ENCODE results near the gene GRID1.
"Not testable (repeated sequence)": the region's sequence is repeated elsewhere in the genome, so short reads cannot be mapped to it uniquely, and the experiment has no call there.

Gene GRID1

GRCh38 chr10:85702768-85703167, 663.8 kb downstream of the GRID1 start:
- ATAC-seq (ENCODE audit: low read depth) (no peak), DNase-seq (ENCODE audit: low spot score) (no peak)
- Histone ChIP-seq H3K27ac (ENCODE audit: poor library complexity, severe bottlenecking) (no peak overlapping the region), H3K4me3 (ENCODE audit: severe bottlenecking) (no peak overlapping the region), H3K4me1 (ENCODE audit: insufficient read depth, poor library complexity, severe bottlenecking) (no peaks in the 10 kb centered on the region), H3K9me3 (ENCODE audit: severe bottlenecking) (no peaks in the 10 kb centered on the region), H3K36me3 (ENCODE audit: low read depth) (no peaks in the 10 kb centered on the region), H3K27me3 (ENCODE audit: insufficient read depth, poor library complexity, severe bottlenecking) (no peaks in the 10 kb centered on the region)
- TF ChIP-seq, protein P1, sequence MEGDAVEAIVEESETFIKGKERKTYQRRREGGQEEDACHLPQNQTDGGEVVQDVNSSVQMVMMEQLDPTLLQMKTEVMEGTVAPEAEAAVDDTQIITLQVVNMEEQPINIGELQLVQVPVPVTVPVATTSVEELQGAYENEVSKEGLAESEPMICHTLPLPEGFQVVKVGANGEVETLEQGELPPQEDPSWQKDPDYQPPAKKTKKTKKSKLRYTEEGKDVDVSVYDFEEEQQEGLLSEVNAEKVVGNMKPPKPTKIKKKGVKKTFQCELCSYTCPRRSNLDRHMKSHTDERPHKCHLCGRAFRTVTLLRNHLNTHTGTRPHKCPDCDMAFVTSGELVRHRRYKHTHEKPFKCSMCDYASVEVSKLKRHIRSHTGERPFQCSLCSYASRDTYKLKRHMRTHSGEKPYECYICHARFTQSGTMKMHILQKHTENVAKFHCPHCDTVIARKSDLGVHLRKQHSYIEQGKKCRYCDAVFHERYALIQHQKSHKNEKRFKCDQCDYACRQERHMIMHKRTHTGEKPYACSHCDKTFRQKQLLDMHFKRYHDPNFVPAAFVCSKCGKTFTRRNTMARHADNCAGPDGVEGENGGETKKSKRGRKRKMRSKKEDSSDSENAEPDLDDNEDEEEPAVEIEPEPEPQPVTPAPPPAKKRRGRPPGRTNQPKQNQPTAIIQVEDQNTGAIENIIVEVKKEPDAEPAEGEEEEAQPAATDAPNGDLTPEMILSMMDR (IDR thresholded peaks at IDR 0.05; ENCODE audit: poor library complexity, severe bottlenecking) = no peak

GRCh38 chr10:85699066-85699465, 667.5 kb downstream of the GRID1 start:
- not testable (repeated sequence) for H3K9me3 ChIP-seq (ENCODE audit: severe bottlenecking); DNase-seq (ENCODE audit: low spot score); H3K4me3 ChIP-seq (ENCODE audit: severe bottlenecking); H3K27ac ChIP-seq (ENCODE audit: poor library complexity, severe bottlenecking); ATAC-seq (ENCODE audit: low read depth); H3K4me1 ChIP-seq (ENCODE audit: insufficient read depth, poor library complexity, severe bottlenecking); H3K36me3 ChIP-seq (ENCODE audit: low read depth); H3K27me3 ChIP-seq (ENCODE audit: insufficient read depth, poor library complexity, severe bottlenecking)

DNA sequence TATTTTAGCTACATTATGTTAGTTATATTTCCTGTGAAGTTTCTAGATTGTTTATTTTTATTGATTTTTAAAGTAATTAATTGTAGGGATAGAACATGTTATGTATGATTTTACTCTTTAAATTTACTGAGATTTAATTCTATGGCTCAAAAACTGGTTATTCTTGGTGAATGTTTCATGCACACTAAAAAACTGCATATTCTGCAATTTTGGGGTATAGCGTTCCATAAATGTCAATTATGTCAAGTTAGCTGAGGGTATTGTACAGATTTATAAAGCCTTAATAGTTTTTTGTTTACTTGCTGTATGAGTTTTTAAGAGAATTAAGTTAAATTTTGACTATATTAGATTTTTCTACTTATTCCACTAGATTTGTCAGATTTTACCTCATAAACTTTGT, 669.7 kb downstream of the GRID1 start:
- no peak for ATAC-seq (ENCODE audit: low read depth)
- Histone ChIP-seq H3K27me3 (ENCODE audit: insufficient read depth, poor library complexity, severe bottlenecking) (no peaks in the 10 kb centered on the region), H3K4me3 (ENCODE audit: severe bottlenecking) (no peak overlapping the region), H3K9me3 (ENCODE audit: severe bottlenecking) (no peaks in the 10 kb centered on the region), H3K36me3 (ENCODE audit: low read depth) (no peaks in the 10 kb centered on the region), H3K27ac (ENCODE audit: poor library complexity, severe bottlenecking) (no peak overlapping the region), H3K4me1 (ENCODE audit: insufficient read depth, poor library complexity, severe bottlenecking) (no peaks in the 10 kb centered on the region)
- TF ChIP-seq, protein P1 (IDR thresholded peaks at IDR 0.05; ENCODE audit: poor library complexity, severe bottlenecking) = no peak
- no peak for DNase-seq (ENCODE audit: low spot score)

DNA sequence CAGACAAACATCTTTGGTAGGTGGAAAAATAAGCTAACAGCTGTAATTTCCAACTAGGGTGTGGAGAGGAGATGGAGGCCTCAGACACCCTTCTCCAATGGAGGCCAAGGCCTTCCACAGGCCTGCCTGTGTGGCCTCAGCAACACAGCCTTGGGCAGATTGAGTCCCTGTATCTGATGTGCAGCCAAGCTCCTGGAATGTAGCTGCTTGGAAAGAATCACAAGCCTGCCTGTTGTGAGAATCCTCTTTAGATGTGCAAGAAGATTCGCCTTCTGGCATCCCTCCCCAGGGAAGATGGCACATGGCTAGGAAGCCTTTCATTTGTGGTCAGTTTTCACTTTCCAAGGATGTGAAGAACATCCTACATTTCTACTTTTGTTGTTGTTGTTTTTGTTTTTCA, 684.0 kb downstream of the GRID1 start:
- TF ChIP-seq, protein P1 (IDR thresholded peaks at IDR 0.05; ENCODE audit: poor library complexity, severe bottlenecking) = no peak
- no peak for DNase-seq (ENCODE audit: low spot score)

DNA sequence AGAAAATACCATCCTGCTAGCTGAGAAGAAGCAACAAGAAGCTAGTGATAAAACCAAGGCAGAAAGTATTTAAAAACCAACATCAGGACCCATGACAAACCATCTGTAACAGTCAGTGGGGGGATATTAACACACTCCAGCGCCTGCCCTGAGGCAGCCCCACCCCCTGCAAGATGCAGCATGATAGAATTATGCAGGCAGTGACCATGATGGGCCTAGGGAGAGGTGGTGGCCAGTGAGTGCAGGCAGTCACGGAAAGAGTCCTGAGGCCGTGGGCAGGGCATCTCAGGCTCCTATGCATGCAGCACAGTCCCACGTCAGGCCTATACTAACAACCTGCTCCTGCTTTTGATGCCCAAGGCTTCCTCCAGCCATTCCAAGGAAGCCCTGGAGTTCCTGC, 686.9 kb downstream of the GRID1 start:
- ATAC-seq (ENCODE audit: low read depth) (no peak), DNase-seq (ENCODE audit: low spot score) (no peak)
- TF ChIP-seq, protein P1 (IDR thresholded peaks at IDR 0.05; ENCODE audit: poor library complexity, severe bottlenecking) = no peak
- no peak overlapping the region for H3K27ac ChIP-seq (ENCODE audit: poor library complexity, severe bottlenecking)
- no peak overlapping the region for H3K4me3 ChIP-seq (ENCODE audit: severe bottlenecking)
- H3K36me3 ChIP-seq (ENCODE audit: low read depth) = no peaks in the 10 kb centered on the region
- no peaks in the 10 kb centered on the region for H3K4me1 ChIP-seq (ENCODE audit: insufficient read depth, poor library complexity, severe bottlenecking)
- no peaks in the 10 kb centered on the region for H3K9me3 ChIP-seq (ENCODE audit: severe bottlenecking)
- no peaks in the 10 kb centered on the region for H3K27me3 ChIP-seq (ENCODE audit: insufficient read depth, poor library complexity, severe bottlenecking)

More for the DNA sequence above, 684.0 kb downstream of the GRID1 start:
- Histone ChIP-seq H3K27me3 (ENCODE audit: insufficient read depth, poor library complexity, severe bottlenecking) (no peaks in the 10 kb centered on the region), H3K4me3 (ENCODE audit: severe bottlenecking) (no peak overlapping the region), H3K9me3 (ENCODE audit: severe bottlenecking) (no peaks in the 10 kb centered on the region), H3K4me1 (ENCODE audit: insufficient read depth, poor library complexity, severe bottlenecking) (no peaks in the 10 kb centered on the region), H3K36me3 (ENCODE audit: low read depth) (no peaks in the 10 kb centered on the region), H3K27ac (ENCODE audit: poor library complexity, severe bottlenecking) (no peak overlapping the region)
- no peak for ATAC-seq (ENCODE audit: low read depth)
